Measurements from ENCODE around the gene EMSY. TPM values are rescaled to one million over a fixed set of nuclear protein-coding genes. Genes with fewer than 3 reads are reported as not detected.

The EMSY gene
- total RNA-seq, 1 donor from 2014 or later, result 18.9 TPM

DNA sequence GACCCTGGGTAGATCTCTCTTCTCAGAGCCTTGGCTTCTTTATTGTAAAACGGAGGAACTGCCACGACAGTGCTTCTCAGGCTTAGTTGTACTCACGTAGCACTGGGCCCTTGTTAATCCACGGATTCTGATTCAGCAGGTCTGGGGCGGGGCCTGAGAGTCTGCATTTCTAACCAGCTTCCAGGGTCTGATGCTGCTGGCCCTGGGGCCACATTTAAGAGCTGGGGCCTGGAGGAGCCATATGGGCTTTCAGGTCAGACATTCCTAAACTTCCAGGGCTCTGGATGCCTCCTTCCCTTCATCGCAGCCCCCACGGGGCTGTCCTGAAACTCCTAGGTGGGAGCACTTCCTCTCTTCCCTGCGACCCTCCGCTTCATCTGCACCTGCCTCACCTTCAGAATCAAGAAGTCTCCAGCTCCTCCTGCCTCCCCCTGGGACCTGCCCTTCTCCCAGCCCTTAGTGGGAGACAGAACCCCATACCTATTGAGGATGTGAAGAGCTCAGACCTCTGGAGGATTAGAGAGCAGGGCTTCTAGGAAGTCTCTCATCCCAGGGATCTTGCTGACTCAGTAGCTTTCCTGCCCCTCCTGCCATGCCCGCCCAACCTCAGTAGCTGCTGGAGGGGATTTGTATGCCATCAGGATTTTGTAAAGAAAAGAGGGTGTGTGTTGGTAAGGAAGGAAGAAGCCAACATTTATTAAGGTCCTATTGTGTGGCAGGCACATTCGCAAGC, 133.3 kb downstream of the EMSY start:
- Histone ChIP-seq H3K4me3 (ENCODE audit: insufficient read depth, low read depth, low read length) (no peak overlapping the region), H3K4me2 (ENCODE audit: low read length) (peak overlapping the region; percentile 10), H3K9me3 (ENCODE audit: insufficient read depth, low read depth, low read length) (no peaks in the 10 kb centered on the region), H3K79me2 (ENCODE audit: insufficient read depth, low read length) (no peaks in the 10 kb centered on the region), H3K9ac (ENCODE audit: low read length) (peak overlapping the region; percentile 45), H2AFZ (ENCODE audit: low read depth, low read length) (peak overlapping the region; percentile 59), H3K27ac (ENCODE audit: low read depth, low read length) (peak overlapping the region; percentile 51), H3K36me3 (ENCODE audit: insufficient read depth, low read length) (no peaks in the 10 kb centered on the region), H3K4me1 (ENCODE audit: insufficient read depth, low read length) (peaks cover 34% of the 10 kb centered on the region), H4K20me1 (ENCODE audit: insufficient read depth, low read length) (no peaks in the 10 kb centered on the region), H3K27me3 (ENCODE audit: insufficient read depth, low read length) (no peaks in the 10 kb centered on the region)
- Mint-ChIP-seq H3K4me3 (ENCODE audit: unreplicated experiment) (no peak overlapping the region), H3K9me3 (ENCODE audit: unreplicated experiment) (no peaks in the 10 kb centered on the region), H3K4me1 (ENCODE audit: low read depth, unreplicated experiment) (peaks cover 56% of the 10 kb centered on the region), H3K27me3 (ENCODE audit: low read depth, unreplicated experiment) (no peaks in the 10 kb centered on the region), H3K27ac (ENCODE audit: unreplicated experiment) (peak overlapping the region; percentile 96), H3K36me3 (ENCODE audit: low read depth, unreplicated experiment) (peaks cover 2% of the 10 kb centered on the region)
- no peak for FAIRE-seq
- no peak for DNase-seq (ENCODE audit: low read depth)
- no peak for TF ChIP-seq EZH2 (IDR thresholded peaks at IDR 0.05; ENCODE audit: insufficient read depth, low read length)
- no peak for TF ChIP-seq CTCF (IDR thresholded peaks at IDR 0.05; ENCODE audit: insufficient read depth, low read depth, low read length)

DNA sequence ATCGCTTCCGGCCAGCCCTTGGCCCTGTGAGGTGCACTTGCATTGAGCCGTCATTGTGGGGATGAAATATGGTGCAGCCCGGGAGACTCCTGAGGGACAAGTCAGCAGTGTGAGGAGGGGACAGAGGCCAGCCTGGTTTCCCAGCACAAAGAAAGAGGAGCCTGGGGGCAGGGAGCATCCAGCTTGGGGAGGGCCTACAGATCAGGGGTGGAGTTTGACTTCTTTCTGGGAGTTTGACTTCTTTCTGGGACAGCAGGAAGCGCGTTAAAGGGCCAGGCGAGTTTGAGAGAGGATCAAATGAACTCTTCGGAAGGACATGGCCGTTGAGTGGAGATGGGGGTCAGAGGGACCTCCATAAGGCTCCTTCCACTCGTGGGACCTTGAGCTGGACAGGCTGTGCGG, 133.8 kb downstream of the EMSY start:
- Histone ChIP-seq H3K9me3 (ENCODE audit: insufficient read depth, low read depth, low read length) (no peaks in the 10 kb centered on the region), H3K36me3 (ENCODE audit: insufficient read depth, low read length) (no peaks in the 10 kb centered on the region), H3K27ac (ENCODE audit: low read depth, low read length) (no peak overlapping the region), H3K9ac (ENCODE audit: low read length) (no peak overlapping the region), H3K4me1 (ENCODE audit: insufficient read depth, low read length) (peaks cover 34% of the 10 kb centered on the region), H3K79me2 (ENCODE audit: insufficient read depth, low read length) (no peaks in the 10 kb centered on the region), H3K4me2 (ENCODE audit: low read length) (peak overlapping the region; percentile 10), H3K27me3 (ENCODE audit: insufficient read depth, low read length) (no peaks in the 10 kb centered on the region), H4K20me1 (ENCODE audit: insufficient read depth, low read length) (no peaks in the 10 kb centered on the region), H2AFZ (ENCODE audit: low read depth, low read length) (peak overlapping the region; percentile 59), H3K4me3 (ENCODE audit: insufficient read depth, low read depth, low read length) (no peak overlapping the region)
- TF ChIP-seq CTCF (IDR thresholded peaks at IDR 0.05; ENCODE audit: insufficient read depth, low read depth, low read length) (no peak), EZH2 (IDR thresholded peaks at IDR 0.05; ENCODE audit: insufficient read depth, low read length) (no peak)
- Mint-ChIP-seq H3K4me1 (ENCODE audit: low read depth, unreplicated experiment) (peaks cover 54% of the 10 kb centered on the region), H3K4me3 (ENCODE audit: unreplicated experiment) (no peak overlapping the region), H3K9me3 (ENCODE audit: unreplicated experiment) (no peaks in the 10 kb centered on the region), H3K27me3 (ENCODE audit: low read depth, unreplicated experiment) (no peaks in the 10 kb centered on the region), H3K36me3 (ENCODE audit: low read depth, unreplicated experiment) (peaks cover 2% of the 10 kb centered on the region), H3K27ac (ENCODE audit: unreplicated experiment) (peak overlapping the region; percentile 96)
- FAIRE-seq (no peak), DNase-seq (ENCODE audit: low read depth) (no peak)
